HG03571 (cell line): ENCODE data around the gene DPH1.

ENCODE experiments used
- ATAC-seq: cut with Tn5 transposase; IDR thresholded peaks from one replicate; pipeline ENCODE4 v1.9.1; 2021; ENCODE audit not compliant: unreplicated experiment

The DPH1 gene

DNA sequence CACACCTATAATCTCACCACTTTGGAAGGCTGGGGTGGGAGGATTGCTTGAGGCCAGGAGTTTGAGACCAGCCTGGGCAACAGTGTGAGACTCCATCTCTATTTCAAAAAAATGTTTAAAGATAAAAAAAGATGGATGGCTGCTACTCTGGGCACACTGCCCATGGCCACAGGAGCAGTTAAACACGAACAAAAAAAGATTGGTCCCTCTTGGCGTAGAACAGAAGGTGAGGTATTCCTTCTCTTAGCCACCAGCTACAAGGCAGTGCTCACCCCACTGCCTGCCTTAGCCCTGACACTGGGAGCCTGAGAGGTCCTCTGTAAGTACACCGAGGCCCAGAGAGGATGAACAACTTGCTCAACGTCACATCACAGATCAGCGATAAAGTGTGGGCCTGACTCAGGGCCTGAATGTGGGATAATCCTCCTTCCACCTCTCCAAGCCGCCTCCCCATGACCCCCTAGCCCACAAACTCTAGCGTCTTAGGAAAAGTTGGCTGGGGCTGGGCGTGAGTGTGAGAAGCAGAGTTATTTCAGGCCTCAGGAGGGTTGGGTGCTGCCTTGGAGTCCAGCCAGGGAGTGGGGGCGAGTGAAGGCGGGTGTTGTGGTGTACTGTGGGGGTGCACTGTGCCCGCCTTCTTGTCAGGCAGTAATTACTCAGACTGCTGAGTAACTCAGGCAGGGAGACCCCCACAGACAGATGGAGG is 2.3 kb upstream of the DPH1 start:
- ATAC-seq = no peak

DNA sequence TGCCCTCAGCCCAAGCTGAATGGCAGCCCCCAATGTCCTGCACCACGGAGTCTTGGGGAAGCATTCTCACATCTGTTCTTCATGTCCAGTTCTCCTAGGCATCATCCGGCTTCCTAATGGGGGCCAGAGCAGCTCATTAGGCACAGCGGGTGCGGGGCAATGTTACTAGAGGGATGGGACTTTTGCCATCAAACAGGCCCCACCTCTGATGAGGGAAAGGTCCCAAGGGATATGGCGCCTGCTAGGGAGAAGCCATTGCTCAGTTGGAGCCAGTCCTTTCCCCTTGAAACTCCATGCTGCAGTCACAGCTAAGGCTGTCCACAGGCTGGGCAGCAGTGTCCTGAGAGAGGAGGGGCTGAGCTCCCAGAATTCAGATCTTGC is 1.7 kb upstream of the DPH1 start:
- ATAC-seq = no peak

- no peak for ATAC-seq
Observed at GRCh38 chr17:2028737-2029136, 1.2 kb upstream of the DPH1 start.

- ATAC-seq = peak; percentile 58
Observed at GRCh38 chr17:2030779-2031163, 818 bp downstream of the DPH1 start.

DNA sequence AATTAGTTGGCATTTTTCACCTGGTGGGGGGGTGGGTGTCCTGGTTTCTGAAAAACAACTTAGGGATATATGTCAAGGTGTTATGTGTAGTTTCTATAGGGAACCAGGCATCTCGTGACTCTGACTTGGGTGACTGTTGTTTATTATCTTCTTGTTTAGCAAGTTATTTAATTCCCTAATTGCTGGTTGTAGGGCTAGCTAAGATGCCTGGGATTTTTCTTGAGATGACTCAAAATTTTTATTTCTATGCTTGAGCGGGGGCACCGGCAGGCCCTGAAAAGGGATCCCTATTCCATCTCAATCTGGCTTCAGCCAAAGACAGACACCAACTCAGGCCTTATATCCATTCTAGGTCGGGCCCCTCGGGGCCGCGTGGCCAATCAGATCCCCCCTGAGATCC is 3.2 kb downstream of the DPH1 start:
- no peak for ATAC-seq

- ATAC-seq = no peak
Observed at GRCh38 chr17:2034157-2034556, 4.2 kb downstream of the DPH1 start.

- no peak for ATAC-seq
Observed at GRCh38 chr17:2034806-2035540, 5.0 kb downstream of the DPH1 start.

GRCh38 chr17:2035541-2036488 is 5.9 kb downstream of the DPH1 start:
- ATAC-seq = no peak

GRCh38 chr17:2037155-2037554 is 7.2 kb downstream of the DPH1 start:
- ATAC-seq = no peak

GRCh38 chr17:2040219-2040827 is 10.4 kb downstream of the DPH1 start:
- ATAC-seq = no peak

DNA sequence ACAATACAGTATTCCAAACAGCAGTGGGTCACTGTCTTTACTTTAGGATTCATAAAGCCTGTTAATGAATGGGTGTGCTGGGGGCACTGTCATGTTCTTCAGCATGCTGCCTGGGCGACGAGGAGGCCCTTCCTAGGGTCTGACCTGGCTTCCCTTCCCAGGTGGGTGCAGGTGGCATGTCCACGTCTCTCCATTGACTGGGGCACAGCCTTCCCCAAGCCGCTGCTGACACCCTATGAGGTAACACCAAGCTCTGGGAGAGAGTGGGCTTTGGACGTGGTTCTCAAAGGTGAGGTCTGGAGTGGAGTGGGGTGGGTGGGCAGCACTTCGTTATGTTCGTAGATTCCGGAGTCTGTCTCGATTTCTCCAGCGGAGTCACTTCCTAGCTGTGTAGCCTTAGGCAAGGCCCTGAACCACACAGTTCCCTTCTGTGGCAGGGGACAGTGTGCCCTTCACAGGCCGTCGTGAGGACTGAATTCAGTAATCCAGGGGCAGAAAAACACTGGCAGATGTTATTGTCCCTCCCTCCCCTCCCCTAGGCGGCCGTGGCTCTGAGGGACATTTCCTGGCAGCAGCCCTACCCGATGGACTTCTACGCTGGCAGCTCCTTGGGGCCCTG is 11.1 kb downstream of the DPH1 start:
- ATAC-seq = no peak

DNA sequence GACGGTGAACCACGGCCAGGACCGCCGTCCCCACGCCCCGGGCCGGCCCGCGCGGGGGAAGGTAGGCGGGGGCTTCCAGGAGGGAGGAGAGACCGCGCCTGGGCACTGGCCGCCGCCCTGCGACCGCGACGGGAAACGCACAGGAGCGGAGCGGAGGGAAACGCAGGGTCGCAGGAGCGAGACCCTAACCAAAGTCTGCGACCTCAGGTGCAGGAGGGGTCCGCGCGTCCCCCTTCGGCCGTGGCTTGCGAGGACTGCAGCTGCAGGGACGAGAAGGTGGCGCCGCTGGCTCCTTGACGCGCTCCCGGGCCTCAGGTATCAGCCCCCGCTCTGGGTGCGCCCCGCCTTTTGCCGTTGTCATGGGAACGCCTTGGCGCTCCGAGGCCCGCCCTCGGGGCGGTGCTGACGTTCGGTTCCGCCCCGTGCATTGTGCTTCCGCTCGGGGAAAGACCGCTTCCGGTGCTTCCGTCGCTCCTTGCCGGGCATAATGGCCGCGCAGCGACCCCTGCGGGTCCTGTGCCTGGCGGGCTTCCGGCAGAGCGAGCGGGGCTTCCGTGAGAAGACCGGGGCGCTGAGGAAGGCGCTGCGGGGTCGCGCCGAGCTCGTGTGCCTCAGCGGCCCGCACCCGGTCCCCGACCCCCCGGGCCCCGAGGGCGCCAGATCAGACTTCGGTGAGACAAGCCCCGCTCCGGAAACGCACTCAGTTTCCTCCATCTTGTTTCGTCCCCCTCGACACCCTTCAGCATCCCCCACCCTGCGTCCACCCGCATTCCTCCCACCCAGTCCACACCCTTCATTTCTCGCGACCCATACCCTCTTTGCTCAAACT is 11.8 kb downstream of the DPH1 start, which contains the start of gene OVCA2:
Gene OVCA2 (plus strand): TSS at position 462 of the 829 bp plus-strand sequence. CDS start 26 bp downstream, at position 488.
- peak; percentile 78 for ATAC-seq

- ATAC-seq = no peak
Observed at GRCh38 chr17:2042390-2042847, 12.5 kb downstream of the DPH1 start.

- ATAC-seq = no peak
Observed at GRCh38 chr17:2042933-2043332, 13.0 kb downstream of the DPH1 start.

GRCh38 chr17:2043785-2044184 is 13.8 kb downstream of the DPH1 start:
- no peak for ATAC-seq

- ATAC-seq = no peak
Observed at GRCh38 chr17:2044263-2044894, 14.4 kb downstream of the DPH1 start.

GRCh38 chr17:2047590-2047989 is 17.6 kb downstream of the DPH1 start:
- ATAC-seq = no peak

- no peak for ATAC-seq
Observed at GRCh38 chr17:2048805-2049204, 18.9 kb downstream of the DPH1 start.
